GDM1 (cell line): Measurements from ENCODE around the gene ATXN10.
"Not testable (repeated sequence)": the region's sequence is repeated elsewhere in the genome, so short reads cannot be mapped to it uniquely, and the experiment has no call there.

Experiments used
- DNase-seq: peaks from one replicate; lab custom pipeline; 2025; lab: John Stamatoyannopoulos, UW

ATXN10 gene

GRCh38 chr22:45644714-45645113 lies 26.9 kb upstream of the ATXN10 start:
- DNase-seq: no peak

GRCh38 chr22:45645150-45645525 lies 26.5 kb upstream of the ATXN10 start:
- no peak for DNase-seq

- DNase-seq: peak; percentile 62
These were observed 25.9 kb upstream of the ATXN10 start for GRCh38 chr22:45645526-45646414.

GRCh38 chr22:45647532-45648225 lies 24.0 kb upstream of the ATXN10 start:
- DNase-seq: no peak

- peak; percentile 32 for DNase-seq
These were observed 23.1 kb upstream of the ATXN10 start for GRCh38 chr22:45648301-45649117.

DNA sequence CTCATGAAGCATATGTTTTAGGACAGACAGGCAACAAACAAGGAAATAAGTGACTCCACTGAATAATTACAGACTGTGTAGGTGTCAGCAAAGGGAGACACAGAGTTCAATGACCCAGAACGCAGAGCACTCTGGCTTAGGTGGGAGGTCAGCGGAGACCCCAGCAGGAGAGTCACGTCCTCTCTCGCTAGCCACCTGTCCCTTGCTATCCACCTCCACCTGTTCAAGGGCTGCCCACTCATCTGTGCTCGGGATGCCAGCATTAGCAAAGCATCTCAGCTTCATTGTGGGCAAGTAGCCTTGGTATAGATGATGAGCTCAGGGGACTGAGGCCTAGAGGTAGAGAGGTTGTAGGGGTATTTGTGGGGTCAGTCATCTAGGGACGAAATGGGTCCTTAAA lies 21.8 kb upstream of the ATXN10 start:
- no peak for DNase-seq

- DNase-seq: no peak
These were observed 20.9 kb upstream of the ATXN10 start for GRCh38 chr22:45650721-45651120.

- DNase-seq: no peak
These were observed 19.6 kb upstream of the ATXN10 start for GRCh38 chr22:45651931-45652528.

- no peak for DNase-seq
These were observed 15.1 kb upstream of the ATXN10 start for GRCh38 chr22:45656577-45656976.

- no peak for DNase-seq
These were observed 13.9 kb upstream of the ATXN10 start for GRCh38 chr22:45657701-45658100.

GRCh38 chr22:45664136-45664646 lies 7.4 kb upstream of the ATXN10 start:
- DNase-seq: no peak

GRCh38 chr22:45667486-45667885 lies 4.1 kb upstream of the ATXN10 start:
- no peak for DNase-seq

DNA sequence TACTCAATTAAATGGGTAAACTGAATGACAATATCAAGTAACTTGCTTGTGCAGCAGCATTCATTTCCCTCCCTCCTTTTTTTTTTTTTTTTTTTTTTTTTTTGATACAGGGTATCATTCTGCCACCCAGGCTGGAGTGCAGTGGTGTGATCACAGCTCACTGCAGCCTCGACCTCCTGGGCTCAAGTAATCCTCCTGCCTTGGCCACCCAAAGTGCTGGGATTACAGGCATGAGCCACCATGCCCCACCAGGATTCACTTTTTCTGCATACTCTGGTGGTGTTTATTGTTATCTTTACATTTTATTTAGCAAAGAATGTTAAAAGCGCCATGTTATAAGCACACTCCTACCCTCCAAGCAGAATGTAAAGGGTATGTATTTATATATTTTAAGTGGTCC lies 1.3 kb upstream of the ATXN10 start:
- not testable (repeated sequence) for DNase-seq

DNA sequence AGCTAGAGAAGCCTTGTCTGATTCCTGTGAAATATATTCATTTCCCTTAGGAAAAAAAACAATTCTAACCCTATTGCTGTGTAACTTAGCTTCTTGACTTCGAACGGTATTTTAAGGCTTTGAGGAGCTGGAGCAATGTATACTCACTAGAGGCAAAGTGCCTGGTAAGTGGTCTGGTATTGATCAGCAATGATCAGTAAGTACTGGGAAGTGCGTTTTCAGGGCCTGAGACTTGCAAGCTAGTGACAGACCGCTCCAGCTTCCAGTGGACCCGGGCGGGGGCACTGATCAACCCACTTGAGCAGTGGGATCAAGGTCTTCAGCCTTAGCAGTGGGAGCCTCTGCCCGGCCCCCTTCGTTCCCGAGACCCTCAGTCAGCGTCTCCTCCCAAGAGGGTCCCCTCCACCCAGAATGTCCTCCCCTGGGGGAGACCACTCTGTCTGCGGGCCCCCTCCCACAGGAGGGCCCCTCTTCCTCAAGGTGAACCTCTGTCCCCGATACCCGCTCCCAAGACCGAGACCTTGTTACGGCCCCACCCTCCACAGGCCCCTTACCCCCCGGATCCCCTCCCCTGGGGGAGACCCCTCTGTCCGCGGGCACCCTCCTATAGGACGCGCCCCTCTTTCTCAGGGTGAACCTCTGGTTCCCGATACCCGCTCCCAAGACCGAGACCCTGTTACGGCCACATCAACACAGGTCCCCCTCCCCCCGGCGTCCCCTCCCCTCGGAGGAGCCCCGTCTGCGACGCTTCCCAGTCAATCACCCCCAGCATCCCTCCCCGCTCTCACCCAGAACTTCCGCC lies 452 bp upstream of the ATXN10 start:
- no peak for DNase-seq

GRCh38 chr22:45672564-45673481 lies 1.2 kb downstream of the ATXN10 start:
- DNase-seq: no peak

GRCh38 chr22:45673482-45674175 lies 2.0 kb downstream of the ATXN10 start:
- no peak for DNase-seq

DNA sequence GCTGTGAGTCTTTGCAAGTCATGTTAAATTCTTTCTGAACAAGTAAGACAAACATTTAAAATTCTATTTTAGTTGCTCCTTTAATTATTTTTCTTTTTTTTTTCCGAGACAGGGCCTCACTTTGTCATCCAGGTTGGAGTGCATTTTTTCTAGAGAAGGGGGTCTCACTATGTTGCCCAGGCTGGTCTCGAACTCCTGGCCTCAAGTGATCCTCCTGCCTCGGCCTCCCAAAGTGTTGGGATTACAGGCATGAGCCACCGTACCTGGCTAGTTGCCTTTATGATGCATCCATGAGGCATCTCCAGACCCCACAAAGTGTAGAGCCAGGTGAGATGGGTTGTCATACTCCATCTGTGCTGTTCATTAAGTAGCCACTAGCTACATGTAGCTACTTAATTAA lies 4.4 kb downstream of the ATXN10 start:
- DNase-seq: no peak

GRCh38 chr22:45677063-45677462 lies 5.4 kb downstream of the ATXN10 start:
- DNase-seq: no peak
